Adrenal gland (tissue), 5 donors: ENCODE data around the gene ZGRF1.
"Not testable (repeated sequence)": the region's sequence is repeated elsewhere in the genome, so short reads cannot be mapped to it uniquely, and the experiment has no call there.

ENCODE experiments used
- POLR2A ChIP-seq, 2 donors: fragments of 450-650 bp; IDR thresholded peaks; one replicate each; pipeline ENCODE4 v1.6.1; 2017; ENCODE audit warnings: antibody characterized with exemption in 2 of 2, mild to moderate bottlenecking in 2 of 2, moderate library complexity in 1 of 2
- TF ChIP-seq, protein P1 (sequence below), 6 experiments: fragments of 450-650 bp in 4 of 6; fragments of 200-600 bp in 2 of 6; sonication (generic) in 1 of 6; IDR thresholded peaks; 1 replicate in 5 of 6; 2 replicates in 1 of 6; pipeline versions ENCODE4 v1.5.1 to v1.8.0; 2016 to 2021; ENCODE audit warnings: antibody characterized with exemption in 6 of 6, mild to moderate bottlenecking in 2 of 6, moderate library complexity in 1 of 6
- donor health status: DM: no; HTN: no; CAD: no.

DNA sequence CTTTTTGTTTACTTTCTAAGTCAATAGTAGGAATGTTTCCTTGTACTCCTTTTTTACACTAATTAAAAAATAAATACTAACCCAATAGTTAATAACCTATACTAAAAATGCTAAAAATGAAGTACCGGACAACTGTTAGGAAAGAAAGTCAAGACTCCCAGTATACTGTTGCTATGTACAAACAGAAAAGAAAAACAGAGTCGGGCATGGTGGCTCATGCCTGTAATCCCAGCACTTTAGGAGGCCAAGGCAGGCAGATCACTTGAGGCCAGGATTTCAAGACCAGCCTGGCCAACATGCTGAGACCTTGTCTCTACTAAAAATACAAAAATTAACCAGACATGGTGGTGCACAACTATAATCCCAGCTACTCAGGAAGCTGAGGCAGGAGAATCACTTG lies 23.9 kb downstream of the ZGRF1 start:
- TF ChIP-seq, protein P1, sequence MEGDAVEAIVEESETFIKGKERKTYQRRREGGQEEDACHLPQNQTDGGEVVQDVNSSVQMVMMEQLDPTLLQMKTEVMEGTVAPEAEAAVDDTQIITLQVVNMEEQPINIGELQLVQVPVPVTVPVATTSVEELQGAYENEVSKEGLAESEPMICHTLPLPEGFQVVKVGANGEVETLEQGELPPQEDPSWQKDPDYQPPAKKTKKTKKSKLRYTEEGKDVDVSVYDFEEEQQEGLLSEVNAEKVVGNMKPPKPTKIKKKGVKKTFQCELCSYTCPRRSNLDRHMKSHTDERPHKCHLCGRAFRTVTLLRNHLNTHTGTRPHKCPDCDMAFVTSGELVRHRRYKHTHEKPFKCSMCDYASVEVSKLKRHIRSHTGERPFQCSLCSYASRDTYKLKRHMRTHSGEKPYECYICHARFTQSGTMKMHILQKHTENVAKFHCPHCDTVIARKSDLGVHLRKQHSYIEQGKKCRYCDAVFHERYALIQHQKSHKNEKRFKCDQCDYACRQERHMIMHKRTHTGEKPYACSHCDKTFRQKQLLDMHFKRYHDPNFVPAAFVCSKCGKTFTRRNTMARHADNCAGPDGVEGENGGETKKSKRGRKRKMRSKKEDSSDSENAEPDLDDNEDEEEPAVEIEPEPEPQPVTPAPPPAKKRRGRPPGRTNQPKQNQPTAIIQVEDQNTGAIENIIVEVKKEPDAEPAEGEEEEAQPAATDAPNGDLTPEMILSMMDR (IDR thresholded peaks at IDR 0.05), result not testable (repeated sequence)
- not testable (repeated sequence) for TF ChIP-seq POLR2A (IDR thresholded peaks at IDR 0.05)
